SIG-M5 treated with dmso at 0.1 percent for 504 hours (cell line): ENCODE data around the gene DIPK1C.
"Not testable (repeated sequence)": the region's sequence is repeated elsewhere in the genome, so short reads cannot be mapped to it uniquely, and the experiment has no call there.

Experiments
- DNase-seq: peaks from one replicate; lab custom pipeline; 2025; ENCODE audit not compliant: unreplicated experiment; lab: John Stamatoyannopoulos, UW

The DIPK1C gene

DNA sequence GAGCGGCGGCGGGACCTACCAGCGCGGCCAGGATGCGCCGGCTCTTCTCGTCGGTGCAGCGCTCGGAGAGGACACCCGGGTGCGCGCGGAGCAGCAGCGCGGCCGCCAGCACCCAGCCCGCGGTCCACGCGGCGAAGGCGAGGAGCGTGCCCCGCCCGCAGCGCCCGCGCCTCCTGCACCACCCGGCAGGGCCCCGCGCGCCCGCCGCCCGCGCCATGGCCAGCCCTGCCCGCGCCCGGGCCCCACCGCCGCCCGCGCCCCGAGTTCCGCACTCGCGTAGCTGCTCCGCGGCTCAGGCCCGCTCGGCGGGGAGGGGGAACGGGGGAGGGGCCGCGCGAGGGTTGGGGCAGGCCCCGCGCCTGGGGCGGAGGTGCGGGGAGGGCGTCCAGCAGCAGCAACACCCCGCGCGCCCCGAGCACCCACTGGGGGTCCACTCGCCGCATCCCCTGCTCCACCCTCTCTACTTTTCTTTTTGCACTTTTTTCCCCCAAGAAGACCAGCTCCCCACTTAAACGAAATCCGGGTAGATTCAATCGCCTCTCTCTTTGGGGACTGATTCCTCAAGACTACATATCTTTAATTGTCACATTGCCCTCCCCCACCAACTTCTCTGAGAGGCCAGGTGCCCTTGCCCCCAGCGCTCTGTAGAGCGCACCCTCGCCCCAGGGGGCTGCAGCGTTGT is at the start of gene DIPK1C:
TSS of gene DIPK1C (minus strand) at position 266 of the 682 bp plus-strand sequence. CDS start at position 217, 49 bp downstream.
- DNase-seq: no peak

DNA sequence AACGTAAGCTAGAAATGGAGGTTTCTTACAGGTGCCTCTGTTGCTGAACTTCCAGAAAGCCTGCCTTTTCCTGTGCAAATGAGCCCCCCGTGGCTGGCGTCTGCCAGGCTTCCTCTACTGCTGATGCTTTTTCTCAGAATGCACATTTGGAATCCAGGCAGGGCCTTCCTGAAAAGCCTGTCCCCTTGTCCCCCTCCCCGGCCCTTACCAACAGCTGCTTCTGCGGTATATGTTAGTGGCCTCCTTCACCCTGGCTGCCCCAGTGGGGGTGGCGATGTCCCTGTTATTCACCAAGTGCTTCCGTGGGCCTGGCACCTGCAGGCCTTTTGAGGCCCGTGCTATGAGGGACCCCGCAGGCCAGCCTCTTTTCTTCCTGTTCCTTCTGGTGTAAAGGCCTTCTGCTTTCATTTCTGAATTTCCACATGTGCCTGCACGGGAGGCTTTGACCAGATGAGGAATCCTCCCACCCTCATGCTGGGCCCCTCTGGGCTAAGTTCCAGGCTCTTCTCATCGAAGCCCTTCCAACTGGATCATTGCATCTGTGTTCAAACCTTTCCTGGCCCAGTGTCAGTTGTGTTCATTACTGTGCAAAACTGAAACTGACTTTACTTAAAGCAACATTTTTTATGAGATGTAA is 49.5 kb upstream of the DIPK1C start:
- DNase-seq: no peak

DNA sequence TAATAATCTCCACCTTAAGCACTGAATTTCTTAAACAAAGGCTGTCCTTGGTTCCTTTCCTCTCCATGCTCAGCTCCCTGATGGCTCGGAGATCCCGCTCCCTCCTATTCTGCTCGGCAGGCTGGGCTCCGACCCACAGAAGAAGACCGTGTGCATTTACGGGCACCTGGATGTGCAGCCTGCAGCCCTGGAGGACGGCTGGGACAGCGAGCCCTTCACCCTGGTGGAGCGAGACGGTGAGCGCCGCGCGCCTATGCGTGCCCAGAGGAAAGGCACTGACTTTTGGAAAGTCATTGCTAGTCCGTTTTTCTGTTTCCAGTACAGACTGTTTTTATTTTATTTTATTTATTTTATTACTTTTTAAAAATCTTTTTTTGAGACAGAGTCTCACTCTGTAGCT is 48.7 kb upstream of the DIPK1C start:
- DNase-seq: no peak

DNA sequence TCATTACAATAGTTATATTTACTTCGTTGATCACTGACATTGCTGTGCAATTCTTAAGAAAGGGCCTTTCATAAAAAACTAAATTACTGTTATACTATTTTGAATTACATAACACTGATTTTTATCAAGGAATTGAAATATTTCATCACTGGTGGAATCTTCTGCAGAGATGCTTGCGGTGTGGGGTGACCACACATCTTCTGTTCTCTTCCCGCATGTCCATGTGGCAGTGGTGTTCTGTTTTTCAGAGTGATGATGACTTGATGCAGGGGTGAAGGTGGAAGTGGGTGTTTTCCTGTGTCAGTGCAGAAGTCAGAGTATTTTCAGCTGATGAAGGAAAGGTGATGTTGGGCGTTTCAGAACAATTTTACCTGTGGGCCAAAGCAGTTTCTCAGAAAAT is 46.0 kb upstream of the DIPK1C start:
- DNase-seq: no peak

DNA sequence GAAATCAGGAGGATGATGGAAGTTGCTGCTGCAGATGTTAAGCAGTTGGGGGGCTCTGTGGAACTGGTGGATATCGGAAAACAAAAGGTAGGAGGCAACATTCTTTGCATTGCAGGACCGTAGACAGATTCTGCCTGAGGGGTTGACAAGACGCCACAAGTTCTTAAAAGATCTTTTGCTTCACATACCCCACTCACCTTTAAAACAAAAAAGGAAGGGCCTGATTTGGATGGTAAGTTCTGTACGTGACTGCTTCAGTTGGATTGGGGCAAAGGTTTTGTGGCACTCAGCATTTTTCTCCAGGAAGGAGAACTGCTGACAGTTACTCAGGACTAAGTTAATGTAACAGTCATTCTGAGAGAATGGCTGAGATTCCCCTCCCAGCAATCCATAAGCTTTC is 44.3 kb upstream of the DIPK1C start:
- no peak for DNase-seq

DNA sequence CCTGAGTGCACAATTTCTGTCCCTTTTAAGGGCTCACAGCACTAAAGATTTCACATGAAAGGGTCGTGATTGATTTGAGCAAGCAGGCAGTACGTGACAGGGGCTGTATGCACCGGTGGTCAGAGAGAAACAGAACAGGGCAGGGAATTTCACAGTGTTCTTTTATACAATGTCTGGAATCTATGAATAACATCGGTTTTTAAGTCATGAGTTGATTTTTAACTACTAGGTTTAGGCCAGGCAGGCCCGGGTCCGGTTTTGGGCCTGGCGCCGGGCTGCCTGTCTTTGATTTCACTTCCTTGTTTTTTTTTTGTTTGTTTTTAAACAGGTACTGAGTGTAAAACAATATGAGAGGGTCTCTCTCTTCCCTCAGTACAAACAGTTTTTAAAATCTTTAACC is 43.7 kb upstream of the DIPK1C start:
- not testable (repeated sequence) for DNase-seq

DNA sequence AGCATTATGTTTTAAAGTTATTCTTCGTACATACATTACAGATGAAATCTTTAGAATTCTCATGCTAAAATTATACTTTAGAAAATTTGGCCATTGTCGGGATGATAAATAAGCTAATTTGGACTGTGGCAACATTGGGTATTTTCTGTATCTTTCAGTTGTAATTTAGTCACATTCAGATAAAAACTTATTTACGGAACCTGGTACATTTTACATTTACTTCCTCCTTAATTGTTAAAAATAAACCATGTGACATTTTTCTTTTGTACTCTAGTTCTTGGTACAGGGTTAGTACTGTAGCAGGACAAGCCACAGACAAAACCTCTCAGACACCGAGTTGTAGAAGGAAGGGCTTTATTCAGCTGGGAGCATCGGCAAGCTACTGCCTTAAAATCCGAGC is 43.3 kb upstream of the DIPK1C start:
- DNase-seq: no peak

DNA sequence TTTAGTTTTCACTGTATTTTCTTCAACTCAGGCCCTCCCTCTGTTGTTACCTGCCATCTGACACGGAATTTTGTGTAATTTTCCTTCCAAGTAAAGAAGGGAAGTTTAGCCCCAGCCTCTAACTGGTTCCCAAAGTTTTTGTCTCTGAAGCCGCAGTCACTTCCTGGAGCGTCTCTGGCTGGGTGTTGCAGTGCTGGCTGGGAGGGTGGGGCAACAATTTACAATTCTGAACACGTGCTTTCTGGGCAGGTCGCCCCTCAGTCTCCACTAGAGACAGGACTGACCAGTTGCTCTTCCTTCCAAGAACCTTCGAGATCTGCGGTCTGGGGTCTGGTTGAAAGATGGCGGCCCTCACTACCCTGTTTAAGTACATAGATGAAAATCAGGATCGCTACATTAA is 42.5 kb upstream of the DIPK1C start:
- DNase-seq: peak; percentile 86

DNA sequence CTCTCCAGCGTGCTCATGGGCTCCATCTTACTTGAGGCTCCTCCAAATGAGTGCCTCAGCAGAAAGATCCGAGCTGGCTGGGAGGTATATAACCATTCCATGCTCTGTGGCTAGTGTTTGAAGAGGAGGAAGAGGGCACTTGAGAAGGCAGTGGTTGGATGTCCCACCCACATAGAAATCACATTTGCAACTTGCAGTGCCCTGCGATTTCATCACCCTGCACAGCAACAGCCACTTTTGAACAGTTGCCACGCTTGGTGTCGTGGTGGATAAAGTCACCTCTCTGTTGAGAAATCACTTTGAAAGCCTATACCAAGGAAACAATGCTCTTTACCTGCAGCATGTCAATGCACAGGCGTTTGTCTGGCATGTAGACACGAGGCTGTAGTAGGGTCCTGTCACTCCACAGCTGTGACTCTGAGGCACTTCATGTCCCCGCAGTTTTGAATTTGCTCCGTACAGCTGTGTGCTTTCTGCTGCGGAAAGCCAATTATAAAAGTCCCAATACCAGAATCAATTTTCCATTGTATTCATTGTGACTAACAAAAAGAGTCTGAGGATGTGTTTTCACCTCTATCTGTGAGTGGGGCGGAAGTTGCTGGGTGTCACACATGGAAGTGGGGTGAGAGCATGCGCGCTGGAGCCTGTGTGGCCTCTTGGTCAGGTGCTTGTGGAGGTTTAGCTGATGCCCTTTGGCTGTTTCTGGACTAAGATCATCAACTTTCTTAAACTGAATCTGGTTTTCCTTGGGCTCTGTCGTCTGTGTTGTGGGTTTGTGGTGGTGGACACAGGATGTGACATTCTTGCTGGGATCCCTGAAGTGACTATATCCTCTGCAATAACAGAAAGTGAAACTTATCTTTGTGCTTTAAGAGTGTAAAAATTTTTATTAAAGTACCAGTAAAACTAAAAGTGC is 41.9 kb upstream of the DIPK1C start:
- peak; percentile 84 for DNase-seq

DNA sequence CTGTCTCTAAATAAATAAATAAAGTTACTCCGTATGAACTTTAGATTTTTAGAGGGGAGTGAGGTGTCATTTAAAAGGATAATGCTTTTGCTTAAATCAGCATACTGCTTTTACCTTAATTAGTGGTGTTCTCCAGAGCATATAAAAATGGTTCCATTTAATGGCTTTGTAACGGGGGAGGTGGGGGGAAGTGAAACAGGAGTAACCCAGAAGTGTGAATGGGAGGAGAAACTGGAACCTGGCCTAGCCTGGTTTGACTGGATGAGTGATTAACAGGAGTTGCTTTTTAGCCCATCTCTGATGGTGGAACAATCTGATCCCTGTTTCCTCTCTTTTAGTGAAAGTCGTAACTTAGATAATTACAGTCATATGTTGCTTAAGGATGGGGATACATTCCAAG is 40.7 kb upstream of the DIPK1C start:
- peak; percentile 37 for DNase-seq

DNA sequence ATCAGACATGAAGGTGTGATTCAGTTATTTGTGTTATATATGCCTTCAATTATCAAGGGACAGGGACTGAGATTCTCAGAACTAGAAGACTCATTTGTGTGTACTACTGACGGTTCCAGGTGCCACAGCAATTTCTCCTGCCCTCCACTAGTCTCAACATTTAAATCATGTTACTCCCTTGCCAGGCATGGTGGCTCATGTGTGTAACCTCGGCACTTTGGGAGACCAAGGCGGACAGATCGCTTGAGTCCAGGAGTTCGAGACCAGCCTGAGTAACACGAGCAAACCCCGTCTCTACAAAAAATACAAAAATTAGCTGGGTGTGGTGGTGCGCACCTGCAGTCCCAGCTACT is 40.2 kb upstream of the DIPK1C start:
- DNase-seq: no peak

DNA sequence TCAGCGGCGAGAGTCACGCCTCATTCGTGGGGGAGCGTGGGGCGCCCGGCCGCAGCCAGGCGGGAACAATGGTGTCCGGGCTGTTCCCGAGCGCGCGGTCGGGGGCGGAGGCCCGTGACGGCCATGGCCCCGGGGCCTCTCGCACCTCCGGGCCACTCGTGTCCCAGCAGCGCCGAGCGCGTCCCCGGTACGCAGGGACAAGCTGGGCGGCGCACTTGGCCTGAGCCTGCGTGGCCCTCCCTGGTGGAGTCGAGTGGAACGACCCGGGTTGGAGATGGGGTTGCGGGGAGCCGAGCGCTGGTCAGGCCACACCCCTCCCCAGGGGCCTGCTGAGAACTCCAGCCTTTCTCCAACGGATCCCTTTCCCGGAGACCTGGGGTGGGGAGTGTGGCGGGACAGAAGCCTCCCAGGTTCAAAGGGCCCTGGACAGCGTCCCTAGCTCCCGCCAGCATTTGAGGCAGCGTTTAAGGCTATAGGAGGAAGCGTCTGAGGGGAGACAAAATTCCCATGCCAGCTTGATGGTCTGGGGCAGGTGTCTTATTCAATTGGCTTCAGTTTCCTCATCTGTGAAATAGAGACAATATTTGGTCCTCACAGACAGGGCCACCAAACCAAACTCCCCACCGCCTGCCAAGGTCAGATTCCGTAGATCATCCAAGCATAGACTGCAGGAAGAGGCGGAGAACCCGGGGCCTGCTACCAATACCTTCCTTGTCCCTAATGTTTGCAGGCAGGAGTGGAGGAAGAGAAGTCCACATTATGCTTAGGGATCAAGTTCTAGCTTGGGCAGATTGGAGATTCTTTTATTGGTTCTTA is 39.6 kb upstream of the DIPK1C start:
- peak; percentile 22 for DNase-seq

DNA sequence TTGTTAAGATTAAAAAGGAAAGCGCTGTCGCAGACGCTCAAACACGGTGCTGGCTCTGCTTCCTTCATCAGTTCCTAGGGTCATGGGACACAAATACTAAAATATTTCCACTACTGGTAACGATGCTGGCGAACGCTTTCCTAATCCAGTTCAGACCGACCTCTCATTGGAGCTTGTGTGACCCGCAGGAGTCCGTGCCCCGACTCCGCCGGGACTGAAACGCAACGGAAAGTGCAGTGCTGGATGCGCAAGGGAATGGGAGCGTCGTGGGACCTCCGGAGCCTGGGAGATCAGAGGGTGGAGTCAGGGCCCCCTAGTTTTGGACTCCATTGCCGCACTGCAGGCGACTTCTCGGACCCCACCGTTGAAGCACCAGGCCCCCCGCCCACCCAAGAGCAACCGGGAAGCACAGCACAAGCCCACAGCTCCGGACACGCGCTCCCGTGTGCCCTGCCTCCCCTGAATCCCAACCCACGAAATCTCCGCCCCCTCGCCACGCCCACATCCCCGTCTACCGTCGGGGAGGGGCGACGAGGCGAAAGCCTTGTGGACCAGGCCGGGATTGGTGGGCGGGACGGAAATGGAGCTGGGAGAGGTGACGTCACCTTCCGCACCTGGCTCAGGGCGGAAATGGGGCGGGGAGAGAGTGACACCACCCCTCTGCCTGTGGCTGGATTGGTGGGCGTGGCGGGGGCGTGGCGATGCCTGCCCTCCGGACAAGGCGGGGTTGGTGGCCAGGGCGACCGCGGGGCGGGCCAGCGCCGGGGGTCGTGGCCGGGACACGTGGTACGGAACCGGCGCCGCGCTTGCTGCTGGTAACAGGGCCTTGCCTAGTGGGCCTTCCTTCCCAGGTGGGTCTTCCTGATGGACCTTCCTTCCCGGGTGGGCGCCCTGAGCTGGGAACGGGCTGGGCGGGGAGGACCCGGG is 38.7 kb upstream of the DIPK1C start, which contains the start of gene CNDP2:
TSS of gene CNDP2 (plus strand) at position 783 of the 927 bp plus-strand sequence. CDS start 3,611 bp downstream, outside the sequence.
- peak; percentile 95 for DNase-seq

DNA sequence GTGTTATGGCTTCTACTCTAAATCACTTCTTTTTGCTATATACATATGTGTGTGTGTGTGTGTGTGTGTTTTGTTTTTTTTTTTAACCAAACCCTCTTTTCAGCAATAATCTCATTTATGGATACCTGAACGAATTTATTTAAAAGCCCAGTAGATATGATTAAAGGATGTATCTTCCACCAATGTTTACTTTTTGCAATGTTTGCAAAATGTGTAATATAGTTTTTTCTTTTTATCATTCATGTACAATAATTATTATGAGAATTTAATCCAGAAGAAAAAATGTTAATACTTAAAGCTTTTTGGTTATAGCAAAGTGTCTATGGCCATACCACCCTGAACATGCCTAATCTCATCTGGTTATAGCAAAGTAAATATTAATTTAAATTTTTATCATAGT is 37.4 kb upstream of the DIPK1C start:
- DNase-seq: no peak

DNA sequence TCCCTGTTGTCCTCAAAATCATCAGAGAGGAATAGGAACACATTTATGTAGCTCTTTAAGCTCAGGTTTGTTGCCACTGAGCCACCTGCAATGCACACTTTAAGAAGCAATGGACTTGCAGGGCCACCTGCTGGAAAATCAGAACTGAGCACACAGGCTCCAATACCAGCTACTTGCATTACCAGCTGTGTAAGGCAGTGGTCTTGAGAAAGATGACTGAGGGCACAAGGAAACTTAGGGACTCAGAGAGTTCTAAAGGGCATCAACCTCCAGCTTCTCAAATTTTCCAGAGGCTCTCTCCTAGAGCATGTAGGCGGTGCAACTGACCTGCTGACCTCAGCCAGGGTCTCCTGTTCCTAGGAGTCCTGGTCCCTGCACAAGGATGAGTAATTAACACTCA is 36.6 kb upstream of the DIPK1C start:
- peak; percentile 34 for DNase-seq

DNA sequence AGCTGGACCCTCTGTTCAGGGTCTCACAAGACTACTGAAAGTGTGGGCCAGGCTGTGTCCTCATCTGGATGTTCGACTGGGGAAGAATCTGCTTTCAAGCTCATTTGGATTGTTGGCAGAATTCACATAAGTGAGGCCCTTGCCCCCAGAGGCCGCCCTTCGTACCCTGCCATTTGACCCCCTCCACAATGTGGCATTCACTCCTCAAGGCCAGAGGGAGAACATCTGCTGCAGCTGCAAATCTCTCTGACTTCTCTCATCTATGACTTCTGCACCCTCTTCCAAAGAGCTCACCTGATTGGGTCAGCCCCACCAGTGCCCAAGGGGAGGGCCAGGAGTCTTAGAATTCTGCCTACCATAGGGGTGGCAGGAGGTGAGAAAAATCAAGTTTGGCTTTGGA is 35.2 kb upstream of the DIPK1C start:
- DNase-seq: no peak

DNA sequence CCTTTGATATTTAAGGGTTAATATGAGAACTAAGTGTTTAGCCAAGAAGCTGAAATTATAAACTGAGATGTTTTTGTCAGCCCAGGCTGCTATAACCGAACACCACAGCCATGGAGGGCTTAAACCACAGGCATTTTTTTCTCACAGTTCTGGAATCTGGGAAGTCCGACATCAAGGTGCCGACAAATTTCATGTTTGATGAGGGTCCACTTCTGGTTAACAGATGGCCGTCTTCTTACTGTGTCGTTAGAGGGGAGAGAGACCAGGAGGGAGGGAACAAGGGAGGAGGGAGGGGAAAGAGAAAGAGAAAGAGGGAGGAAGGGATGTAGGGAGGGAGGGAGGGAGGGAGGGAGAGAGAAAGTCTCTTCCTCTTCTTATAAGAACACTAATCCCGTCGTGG is 32.6 kb upstream of the DIPK1C start:
- no peak for DNase-seq

DNA sequence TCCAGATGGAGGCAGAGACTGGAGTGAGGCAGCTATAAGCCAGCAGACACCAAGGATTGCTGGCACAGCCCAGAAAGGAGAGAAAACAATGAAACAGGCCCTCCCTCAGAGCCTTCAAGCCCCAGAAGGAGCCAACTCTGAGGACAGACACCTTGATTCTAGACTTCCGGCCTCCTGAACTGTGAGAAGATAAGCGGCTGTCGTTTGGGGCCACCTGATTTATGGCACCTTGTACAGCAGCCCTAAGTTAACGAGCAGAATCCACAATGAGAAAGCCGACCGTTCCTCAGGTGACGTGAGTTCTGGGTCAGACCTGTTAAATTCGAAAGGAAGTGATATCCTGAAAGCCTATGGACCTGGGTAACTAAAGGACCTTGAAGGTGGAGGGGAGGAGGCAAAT is 31.8 kb upstream of the DIPK1C start:
- DNase-seq: no peak

DNA sequence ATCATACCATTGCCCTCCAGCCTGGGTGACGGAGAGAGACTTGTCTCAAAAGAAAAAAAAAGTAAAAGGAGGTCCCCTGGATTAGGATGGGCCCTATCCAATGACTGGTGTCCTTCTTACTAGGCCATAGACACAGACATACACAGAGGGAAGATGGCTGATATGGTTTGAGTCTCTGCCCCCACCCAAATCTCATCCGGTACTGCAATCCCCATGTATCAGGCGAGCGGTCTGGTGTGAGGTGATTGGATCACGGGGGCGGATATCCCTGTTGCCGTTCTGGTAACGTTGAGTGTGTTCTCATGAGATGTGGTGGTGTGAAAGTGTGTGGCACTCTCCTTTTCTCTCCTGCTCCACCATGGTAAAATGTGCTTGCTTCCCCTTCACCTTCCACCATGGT is 31.2 kb upstream of the DIPK1C start:
- DNase-seq: no peak
